Adipocyte (in vitro differentiated cells): Measurements from ENCODE around the gene HOXA3.

ENCODE experiments used
- DNase-seq: peaks from one replicate; pipeline ENCODE4 v3.0.0-alpha.2; 2015; ENCODE audit warnings: low read depth
- H3K27me3 ChIP-seq: replicated peaks from 2 replicates; pipeline ENCODE4 v1.7.0; 2013; ENCODE audit warnings: mild to moderate bottlenecking, low read length, moderate library complexity; ENCODE audit not compliant: control insufficient read depth, insufficient read depth
- H3K36me3 ChIP-seq: 2 replicates; pipeline ENCODE4 v1.7.0; 2013; ENCODE audit warnings: low read length, mild to moderate bottlenecking, moderate library complexity; ENCODE audit not compliant: control insufficient read depth, insufficient read depth, severe bottlenecking
- H3K4me1 ChIP-seq: 2 replicates; pipeline ENCODE4 v1.7.0; 2013; ENCODE audit warnings: mild to moderate bottlenecking, low read length, moderate library complexity; ENCODE audit not compliant: control insufficient read depth, insufficient read depth
- H3K4me3 ChIP-seq: 2 replicates; pipeline ENCODE4 v1.7.0; 2013; ENCODE audit warnings: mild to moderate bottlenecking, low read length, moderate library complexity
- H3K9ac ChIP-seq: 2 replicates; pipeline ENCODE4 v1.7.0; 2013; ENCODE audit warnings: mild to moderate bottlenecking, low read length, moderate library complexity
- H3K9me3 ChIP-seq: 2 replicates; pipeline ENCODE4 v1.7.0; 2013; ENCODE audit warnings: mild to moderate bottlenecking, low read length, moderate library complexity; ENCODE audit not compliant: control insufficient read depth

The HOXA3 gene

GRCh38 chr7:27194686-27195379, 42.5 kb upstream of the HOXA3 start:
- DNase-seq, result no peak
- Histone ChIP-seq H3K4me3 (no peak overlapping the region), H3K4me1 (no peaks in the 10 kb centered on the region)

GRCh38 chr7:27194002-27194352, 41.6 kb upstream of the HOXA3 start:
- H3K9me3 ChIP-seq, result no peaks in the 10 kb centered on the region
- DNase-seq, result no peak
- H3K4me3 ChIP-seq, result no peak overlapping the region
- H3K9ac ChIP-seq, result no peak overlapping the region
- H3K36me3 ChIP-seq, result no peaks in the 10 kb centered on the region
- H3K4me1 ChIP-seq, result no peaks in the 10 kb centered on the region
- peaks cover 30% of the 10 kb centered on the region for H3K27me3 ChIP-seq

More at GRCh38 chr7:27194686-27195379, 42.5 kb upstream of the HOXA3 start:
- Histone ChIP-seq H3K9me3 (no peaks in the 10 kb centered on the region), H3K27me3 (peaks cover 33% of the 10 kb centered on the region), H3K36me3 (no peaks in the 10 kb centered on the region), H3K9ac (no peak overlapping the region)

GRCh38 chr7:27193335-27194001, 41.1 kb upstream of the HOXA3 start:
- Histone ChIP-seq H3K4me3 (peak overlapping the region; percentile 78), H3K4me1 (no peaks in the 10 kb centered on the region), H3K9me3 (no peaks in the 10 kb centered on the region), H3K27me3 (peaks cover 25% of the 10 kb centered on the region), H3K9ac (peak overlapping the region; percentile 69), H3K36me3 (no peaks in the 10 kb centered on the region)
- DNase-seq, result no peak

- Histone ChIP-seq H3K9me3 (no peaks in the 10 kb centered on the region), H3K9ac (peak overlapping the region; percentile 69), H3K4me3 (peak overlapping the region; percentile 78), H3K4me1 (no peaks in the 10 kb centered on the region), H3K27me3 (peaks cover 18% of the 10 kb centered on the region), H3K36me3 (no peaks in the 10 kb centered on the region)
- DNase-seq, result peak; percentile 44
These were observed 40.4 kb upstream of the HOXA3 start for GRCh38 chr7:27192546-27193334.

- no peak for DNase-seq
- Histone ChIP-seq H3K9ac (peak overlapping the region; percentile 69), H3K4me3 (peak overlapping the region; percentile 78), H3K4me1 (no peaks in the 10 kb centered on the region), H3K27me3 (peaks cover 10% of the 10 kb centered on the region), H3K9me3 (no peaks in the 10 kb centered on the region), H3K36me3 (no peaks in the 10 kb centered on the region)
These were observed 39.6 kb upstream of the HOXA3 start for GRCh38 chr7:27191833-27192545.

- Histone ChIP-seq H3K4me1 (no peaks in the 10 kb centered on the region), H3K4me3 (no peak overlapping the region), H3K9ac (no peak overlapping the region), H3K27me3 (peaks cover 4% of the 10 kb centered on the region), H3K36me3 (no peaks in the 10 kb centered on the region), H3K9me3 (no peaks in the 10 kb centered on the region)
- DNase-seq, result no peak
These were observed 38.9 kb upstream of the HOXA3 start for GRCh38 chr7:27191161-27191731.

GRCh38 chr7:27189997-27190748, 37.8 kb upstream of the HOXA3 start:
- Histone ChIP-seq H3K9me3 (no peaks in the 10 kb centered on the region), H3K27me3 (peaks cover 4% of the 10 kb centered on the region), H3K9ac (no peak overlapping the region), H3K36me3 (no peaks in the 10 kb centered on the region), H3K4me1 (no peaks in the 10 kb centered on the region), H3K4me3 (no peak overlapping the region)
- no peak for DNase-seq

GRCh38 chr7:27189295-27189996, 37.1 kb upstream of the HOXA3 start:
- peaks cover 4% of the 10 kb centered on the region for H3K4me1 ChIP-seq
- H3K9me3 ChIP-seq, result no peaks in the 10 kb centered on the region
- no peak overlapping the region for H3K4me3 ChIP-seq
- H3K27me3 ChIP-seq, result peaks cover 4% of the 10 kb centered on the region
- no peaks in the 10 kb centered on the region for H3K36me3 ChIP-seq
- DNase-seq, result no peak
- H3K9ac ChIP-seq, result no peak overlapping the region

GRCh38 chr7:27188386-27189294, 36.3 kb upstream of the HOXA3 start:
- Histone ChIP-seq H3K9ac (peak overlapping the region; percentile 25), H3K4me3 (peak overlapping the region; percentile 23), H3K4me1 (peaks cover 6% of the 10 kb centered on the region), H3K27me3 (peaks cover 4% of the 10 kb centered on the region), H3K36me3 (no peaks in the 10 kb centered on the region), H3K9me3 (no peaks in the 10 kb centered on the region)
- DNase-seq, result no peak
